Liver (tissue), 9 donors: Measurements from ENCODE around the gene DRAM1. TPM values are rescaled to one million over a fixed set of nuclear protein-coding genes. Genes with fewer than 3 reads are reported as not detected.

Source experiments
- DNase-seq: peaks from one replicate; pipeline ENCODE4 v3.0.0-alpha.2; 2017; ENCODE audit warnings: low spot score
- H3K27ac ChIP-seq, 2 donors: one replicate each; pipeline ENCODE4 v1.7.0; 2013; ENCODE audit warnings: inconsistent platforms in 2 of 2, low read length in 2 of 2, control low read depth in 1 of 2, low read depth in 1 of 2, mild to moderate bottlenecking in 1 of 2
- H3K27me3 ChIP-seq, 4 donors: one replicate each; pipeline versions ENCODE4 v1.6.1 to v1.7.0; 2013; ENCODE audit warnings: low read length in 3 of 4, inconsistent platforms in 1 of 4, mild to moderate bottlenecking in 1 of 4, moderate library complexity in 1 of 4; ENCODE audit not compliant: control insufficient read depth in 4 of 4, insufficient read depth in 4 of 4
- H3K36me3 ChIP-seq, 4 donors: one replicate each; pipeline versions ENCODE4 v1.6.1 to v1.7.0; 2013; ENCODE audit warnings: low read length in 3 of 4, mild to moderate bottlenecking in 3 of 4, low read depth in 1 of 4, moderate library complexity in 1 of 4; ENCODE audit not compliant: control insufficient read depth in 4 of 4, insufficient read depth in 3 of 4
- H3K4me1 ChIP-seq, 4 donors: one replicate each; pipeline versions ENCODE4 v1.6.1 to v1.7.0; 2013; ENCODE audit warnings: low read length in 3 of 4, mild to moderate bottlenecking in 3 of 4, moderate library complexity in 1 of 4; ENCODE audit not compliant: control insufficient read depth in 4 of 4, insufficient read depth in 4 of 4
- H3K4me3 ChIP-seq, 3 donors: one replicate each; pipeline versions ENCODE4 v1.6.1 to v1.7.0; 2013; ENCODE audit warnings: low read length in 3 of 3, control low read depth in 1 of 3, low read depth in 1 of 3, mild to moderate bottlenecking in 1 of 3
- H3K9ac ChIP-seq, 2 donors: one replicate each; pipeline ENCODE4 v1.7.0; 2013; ENCODE audit warnings: low read length in 2 of 2, mild to moderate bottlenecking in 2 of 2, moderate library complexity in 2 of 2, control low read depth in 1 of 2, low read depth in 1 of 2
- H3K9me3 ChIP-seq, 4 donors: one replicate each; pipeline versions ENCODE4 v1.6.1 to v1.7.0; 2013; ENCODE audit warnings: low read length in 3 of 4; ENCODE audit not compliant: control insufficient read depth in 4 of 4
- CTCF ChIP-seq: fragments of 150-350 bp; IDR thresholded peaks from 2 replicates; pipeline ENCODE4 v1.5.1; 2017; ENCODE audit warnings: improper control_type of control experiment, low read depth, low read length; ENCODE audit not compliant: missing input control
- EGR1 ChIP-seq, 2 donors: IDR thresholded peaks; 2 replicates each; pipeline ENCODE4 v1.6.1; 2016 to 2018; ENCODE audit warnings: antibody characterized with exemption in 2 of 2, low read depth in 2 of 2
- FOXA1 ChIP-seq: IDR thresholded peaks from 2 replicates; pipeline ENCODE4 v1.6.1; 2016; ENCODE audit warnings: antibody characterized with exemption
- FOXA2 ChIP-seq: IDR thresholded peaks from 2 replicates; pipeline ENCODE4 v1.6.1; 2016; ENCODE audit warnings: antibody characterized with exemption
- GABPA ChIP-seq, 2 donors: IDR thresholded peaks in 1 of 2; conservative IDR thresholded peaks in 1 of 2; 2 replicates each; pipeline ENCODE4 v1.6.1; 2016; ENCODE audit warnings: antibody characterized with exemption in 2 of 2, mild to moderate bottlenecking in 1 of 2, moderate library complexity in 1 of 2
- HNF4A ChIP-seq, 2 donors: conservative IDR thresholded peaks; 2 replicates each; pipeline ENCODE4 v1.6.1; 2016; ENCODE audit warnings: antibody characterized with exemption in 2 of 2, mild to moderate bottlenecking in 2 of 2
- HNF4G ChIP-seq: IDR thresholded peaks from 2 replicates; pipeline ENCODE4 v1.6.1; 2016; ENCODE audit warnings: antibody characterized with exemption
- JUND ChIP-seq, 2 donors: IDR thresholded peaks; 2 replicates each; pipeline ENCODE4 v1.6.1; 2016; ENCODE audit warnings: antibody characterized with exemption in 2 of 2
- MAX ChIP-seq: IDR thresholded peaks from 2 replicates; pipeline ENCODE4 v1.6.1; 2016; ENCODE audit warnings: antibody characterized with exemption
- NR2F2 ChIP-seq: IDR thresholded peaks from 2 replicates; pipeline ENCODE4 v1.6.1; 2016; ENCODE audit warnings: antibody characterized with exemption
- RAD21 ChIP-seq, 2 donors: IDR thresholded peaks; 2 replicates each; pipeline ENCODE4 v1.6.1; 2016; ENCODE audit warnings: antibody characterized with exemption in 2 of 2, mild to moderate bottlenecking in 2 of 2
- REST ChIP-seq: IDR thresholded peaks from 2 replicates; pipeline ENCODE4 v1.6.1; 2016; ENCODE audit warnings: antibody characterized with exemption, mild to moderate bottlenecking
- RXRA ChIP-seq, 2 donors: IDR thresholded peaks; 2 replicates each; pipeline ENCODE4 v1.6.1; 2017 to 2018; ENCODE audit warnings: antibody characterized with exemption in 2 of 2, mild to moderate bottlenecking in 1 of 2
- SP1 ChIP-seq: IDR thresholded peaks from 2 replicates; pipeline ENCODE4 v1.6.1; 2018; ENCODE audit warnings: antibody characterized with exemption, mild to moderate bottlenecking
- TAF1 ChIP-seq: conservative IDR thresholded peaks from 2 replicates; pipeline ENCODE4 v1.6.1; 2016; ENCODE audit warnings: antibody characterized with exemption, mild to moderate bottlenecking
- YY1 ChIP-seq: IDR thresholded peaks from 2 replicates; pipeline ENCODE4 v1.6.1; 2016; ENCODE audit warnings: antibody characterized with exemption, mild to moderate bottlenecking
- ZBTB33 ChIP-seq: IDR thresholded peaks from 2 replicates; pipeline ENCODE4 v1.6.1; 2016; ENCODE audit warnings: antibody characterized with exemption
- WGBS: extraction: QIAGEN DNeasy Blood & Tissue Kit; methylation state at CpG from one replicate; pipeline ENCODE4 v1.1.7; 2013; 5-methylcytosine and 5-hydroxymethylcytosine counted together
- polyA plus RNA-seq, 2 donors: library from polyadenylated mRNA; stranded (reverse) in 1 of 2; unstranded in 1 of 2; fragments of 200-250 nt in 1 of 2; fragments of >200 nt in 1 of 2; fragmentation: Nextera tagmentation in 1 of 2; extraction: Ambion mirVana in 1 of 2; gene quantifications; one replicate each; pipeline versions ENCODE4 v1.2.1 to v1.2.3, GENCODE V29; 2013 to 2015
- total RNA-seq, 2 donors: library from RNA; depleted of rRNA; stranded (reverse); fragments of >200 nt; gene quantifications; one replicate each; pipeline ENCODE4 v1.2.3, GENCODE V29; 2014
- TF ChIP-seq, protein P1 (sequence below): IDR thresholded peaks from 2 replicates; pipeline ENCODE4 v1.6.1; 2016; ENCODE audit warnings: antibody characterized with exemption
- donor health status: healthy.
- donor health status: healthy.
- donor health status: healthy.
- donor health status: healthy.
- donor health status: healthy.

The DRAM1 gene
- total and polyA plus RNA-seq, 4 donors = 2.7 to 7.8 (median 3.4) TPM

DNA sequence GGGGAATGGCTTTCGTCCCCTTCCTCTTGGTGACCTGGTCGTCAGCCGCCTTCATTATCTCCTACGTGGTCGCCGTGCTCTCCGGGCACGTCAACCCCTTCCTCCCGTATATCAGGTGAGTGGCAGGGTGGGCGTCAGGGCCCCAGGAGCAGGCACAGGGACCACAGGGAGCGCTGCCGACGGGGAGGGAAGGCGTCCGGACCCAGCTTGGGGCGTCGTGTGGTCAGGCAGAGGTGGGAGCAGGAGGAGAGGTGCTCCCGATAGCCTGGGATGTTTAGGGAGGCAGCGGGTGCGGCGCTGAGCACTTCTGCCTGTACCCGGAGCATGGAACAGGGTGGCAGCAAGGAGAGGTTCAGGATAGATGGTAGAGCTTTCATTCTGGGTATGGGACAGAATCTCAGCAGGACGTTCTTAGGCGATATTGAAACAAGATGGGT lies 444 bp downstream of the DRAM1 start:
- Histone ChIP-seq H3K9ac (peak overlapping the region; percentile 47 to 87), H3K9me3 (no peaks in the 10 kb centered on the region), H3K4me1 (peaks cover 0 to 5% (median 0%) of the 10 kb centered on the region in 4 donors), H3K36me3 (no peaks in the 10 kb centered on the region), H3K27me3 (no peaks in the 10 kb centered on the region), H3K27ac (peak overlapping the region; percentile 95 to 98), H3K4me3 (peak overlapping the region; percentile 62 to 84 (median 81))
- DNase-seq = peak; percentile 57
- TF ChIP-seq FOXA1 (no peak), CTCF (no peak), RAD21 (IDR thresholded peaks at IDR 0.05) (no peak), SP1 (no peak), HNF4A (conservative IDR thresholded peaks at IDR 0.05) (no peak), ZBTB33 (no peak), JUND (IDR thresholded peaks at IDR 0.05) (no peak), HNF4G (no peak), FOXA2 (no peak), MAX (no peak), NR2F2 (no peak)
- WGBS = under 1% methylated on average over 24 of the region's 24 CpGs

DNA sequence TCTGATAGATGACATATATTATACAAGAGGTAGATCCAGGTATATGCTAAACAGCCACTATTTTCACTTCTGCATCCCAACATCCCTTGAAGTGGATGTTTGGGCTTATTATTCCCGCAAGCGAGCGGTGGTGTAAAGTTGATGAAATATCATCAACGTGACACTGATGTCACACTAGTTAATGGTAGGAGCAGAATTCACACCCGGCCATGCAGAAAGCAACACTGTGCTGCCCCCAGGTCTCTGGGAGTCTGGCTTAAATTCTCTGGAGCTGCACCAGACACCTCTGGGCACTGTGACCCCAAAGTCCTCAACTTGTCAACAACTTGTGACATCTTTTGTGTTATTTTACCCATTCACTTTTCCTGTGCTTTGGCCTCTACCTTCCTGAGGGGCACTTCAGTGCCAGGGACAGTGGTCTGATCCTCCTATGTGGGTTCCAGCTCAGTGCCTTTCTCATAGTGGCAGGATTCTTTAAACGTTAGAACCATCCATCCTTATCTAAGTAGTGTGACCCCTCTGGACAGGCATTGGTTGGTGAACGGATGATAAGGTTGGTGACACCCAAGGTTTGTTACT lies 952 bp downstream of the DRAM1 start:
- Histone ChIP-seq H3K4me3 (peak overlapping the region; percentile 62 to 84 (median 81)), H3K9me3 (no peaks in the 10 kb centered on the region), H3K27me3 (no peaks in the 10 kb centered on the region), H3K9ac (no peak overlapping the region), H3K27ac (peak overlapping the region; percentile 95 to 98), H3K4me1 (peaks cover 0 to 5% (median 0%) of the 10 kb centered on the region in 4 donors), H3K36me3 (no peaks in the 10 kb centered on the region)
- WGBS = 33% methylated on average over 7 of the region's 7 CpGs
- DNase-seq = peak; percentile 40
- TF ChIP-seq, protein P1, sequence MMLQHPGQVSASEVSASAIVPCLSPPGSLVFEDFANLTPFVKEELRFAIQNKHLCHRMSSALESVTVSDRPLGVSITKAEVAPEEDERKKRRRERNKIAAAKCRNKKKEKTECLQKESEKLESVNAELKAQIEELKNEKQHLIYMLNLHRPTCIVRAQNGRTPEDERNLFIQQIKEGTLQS = no peak
- TF ChIP-seq CTCF = no peak
- TF ChIP-seq YY1 = no peak
- no peak for TF ChIP-seq EGR1 (IDR thresholded peaks at IDR 0.05; ENCODE audit: low read depth in 2 of 2)
- no peak for TF ChIP-seq HNF4G
- TF ChIP-seq TAF1 = no peak
- no peak for TF ChIP-seq RXRA (IDR thresholded peaks at IDR 0.05)
- TF ChIP-seq JUND (IDR thresholded peaks at IDR 0.05) = no peak
- no peak for TF ChIP-seq HNF4A (conservative IDR thresholded peaks at IDR 0.05)
- TF ChIP-seq REST = no peak
- TF ChIP-seq RAD21 (IDR thresholded peaks at IDR 0.05) = no peak
- TF ChIP-seq FOXA2 = no peak
- no peak for TF ChIP-seq NR2F2
- TF ChIP-seq MAX = no peak
- no peak for TF ChIP-seq GABPA (IDR thresholded peaks at IDR 0.05 in 1 of 2, conservative IDR thresholded peaks at IDR 0.05 in 1 of 2)
- no peak for TF ChIP-seq SP1
- TF ChIP-seq FOXA1 = no peak
- no peak for TF ChIP-seq ZBTB33
